Measurements from ENCODE around the gene HOXC5. TPM values are rescaled to one million over a fixed set of nuclear protein-coding genes. Genes with fewer than 3 reads are reported as not detected.
A peak's percentile ranks its signal among the peaks of the same experiment; 100 is the strongest.

HOXC5 gene
- total RNA-seq, 1 donor, result 0.43 TPM

DNA sequence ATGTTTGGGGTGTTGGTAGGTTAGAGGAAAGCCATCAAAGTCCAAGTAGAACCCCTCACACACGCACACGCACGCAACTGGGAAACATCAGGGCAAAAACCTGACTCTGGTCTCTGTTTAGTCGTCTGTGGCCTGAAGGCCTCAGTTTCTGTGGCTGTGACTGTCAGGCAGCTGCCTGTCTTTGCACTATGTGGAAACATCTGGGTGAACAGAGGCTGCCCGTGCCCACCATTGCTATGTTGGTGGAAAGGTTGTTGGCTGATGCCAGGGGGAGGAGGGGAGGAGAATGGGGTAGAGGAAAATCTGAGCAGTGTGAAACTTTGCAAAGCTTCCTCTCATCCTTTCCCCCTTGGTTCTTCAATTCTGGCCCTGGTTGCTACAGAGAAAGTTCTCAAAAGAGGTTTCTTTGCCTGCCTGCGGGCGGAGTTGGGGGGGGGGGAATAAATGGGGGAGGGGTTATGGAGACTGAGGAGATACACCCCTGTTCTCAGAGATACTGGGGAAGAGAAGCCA is 40.4 kb upstream of the HOXC5 start:
- no peak overlapping the region for H3K4me3 ChIP-seq (ENCODE audit: low read depth, low read length)
- no peak for DNase-seq (ENCODE audit: low read depth)
- TF ChIP-seq, protein P1, sequence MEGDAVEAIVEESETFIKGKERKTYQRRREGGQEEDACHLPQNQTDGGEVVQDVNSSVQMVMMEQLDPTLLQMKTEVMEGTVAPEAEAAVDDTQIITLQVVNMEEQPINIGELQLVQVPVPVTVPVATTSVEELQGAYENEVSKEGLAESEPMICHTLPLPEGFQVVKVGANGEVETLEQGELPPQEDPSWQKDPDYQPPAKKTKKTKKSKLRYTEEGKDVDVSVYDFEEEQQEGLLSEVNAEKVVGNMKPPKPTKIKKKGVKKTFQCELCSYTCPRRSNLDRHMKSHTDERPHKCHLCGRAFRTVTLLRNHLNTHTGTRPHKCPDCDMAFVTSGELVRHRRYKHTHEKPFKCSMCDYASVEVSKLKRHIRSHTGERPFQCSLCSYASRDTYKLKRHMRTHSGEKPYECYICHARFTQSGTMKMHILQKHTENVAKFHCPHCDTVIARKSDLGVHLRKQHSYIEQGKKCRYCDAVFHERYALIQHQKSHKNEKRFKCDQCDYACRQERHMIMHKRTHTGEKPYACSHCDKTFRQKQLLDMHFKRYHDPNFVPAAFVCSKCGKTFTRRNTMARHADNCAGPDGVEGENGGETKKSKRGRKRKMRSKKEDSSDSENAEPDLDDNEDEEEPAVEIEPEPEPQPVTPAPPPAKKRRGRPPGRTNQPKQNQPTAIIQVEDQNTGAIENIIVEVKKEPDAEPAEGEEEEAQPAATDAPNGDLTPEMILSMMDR (IDR thresholded peaks at IDR 0.05; ENCODE audit: insufficient read depth, low read depth, low read length), result no peak

DNA sequence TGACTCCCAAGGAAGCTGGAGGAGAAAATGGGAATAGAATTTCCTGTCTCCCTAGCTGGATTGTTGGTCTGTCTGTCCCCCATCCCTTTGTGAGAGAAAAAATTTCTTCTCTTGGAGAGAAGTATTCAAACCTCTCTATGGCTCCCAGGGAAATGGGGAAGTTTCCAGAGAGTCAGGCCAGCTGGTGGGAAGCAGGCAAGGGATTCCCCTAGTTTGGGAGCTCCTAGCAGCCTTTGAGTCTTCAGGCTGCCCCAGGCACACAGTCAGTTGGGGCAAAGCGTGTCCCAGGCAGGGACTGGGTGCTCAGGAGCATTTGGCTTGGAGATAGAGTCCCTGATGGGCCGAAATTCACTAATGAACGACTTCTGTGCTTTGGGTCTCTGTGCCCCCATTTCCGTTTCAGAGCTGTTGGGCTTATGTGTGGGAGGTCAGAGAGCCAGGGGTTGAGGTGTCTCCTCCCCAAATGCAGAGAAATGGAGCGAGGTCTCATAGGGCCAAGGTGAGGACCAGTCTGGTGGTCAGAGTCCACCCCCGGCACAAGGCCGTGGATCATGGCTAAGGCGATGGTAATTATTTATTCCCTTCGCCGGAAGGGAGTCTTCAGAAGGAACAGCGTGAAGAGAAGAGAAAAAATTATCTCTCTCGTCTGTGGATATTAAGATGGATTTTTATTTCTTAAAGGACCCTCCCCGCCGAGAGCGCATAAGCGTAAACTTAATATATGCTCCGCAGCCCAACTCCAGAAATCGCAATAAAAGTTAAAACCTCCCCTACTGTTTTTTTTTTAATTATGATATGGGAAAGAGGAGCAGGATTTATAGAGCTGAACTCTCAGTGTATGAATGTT is 39.5 kb upstream of the HOXC5 start:
- no peak for DNase-seq (ENCODE audit: low read depth)
- H3K4me3 ChIP-seq (ENCODE audit: low read depth, low read length), result no peak overlapping the region
- TF ChIP-seq, protein P1 (IDR thresholded peaks at IDR 0.05; ENCODE audit: insufficient read depth, low read depth, low read length), result no peak

DNA sequence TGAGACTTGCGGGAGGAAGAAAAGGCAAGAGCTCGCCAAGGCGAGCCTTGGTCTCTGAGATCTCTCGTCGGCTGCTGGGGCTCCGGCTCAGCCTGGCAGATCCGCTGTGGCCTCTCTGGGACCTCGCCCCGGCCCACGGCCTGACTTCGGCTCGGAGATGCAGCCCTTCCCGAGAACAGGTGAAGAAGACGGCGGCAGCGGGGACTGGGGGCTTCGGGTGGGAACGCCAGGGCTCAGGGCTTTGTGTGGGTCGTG is 38.9 kb upstream of the HOXC5 start:
- peak overlapping the region; percentile 60 for H3K4me3 ChIP-seq (ENCODE audit: low read depth, low read length)
- no peak for DNase-seq (ENCODE audit: low read depth)
- TF ChIP-seq, protein P1 (IDR thresholded peaks at IDR 0.05; ENCODE audit: insufficient read depth, low read depth, low read length), result no peak

DNA sequence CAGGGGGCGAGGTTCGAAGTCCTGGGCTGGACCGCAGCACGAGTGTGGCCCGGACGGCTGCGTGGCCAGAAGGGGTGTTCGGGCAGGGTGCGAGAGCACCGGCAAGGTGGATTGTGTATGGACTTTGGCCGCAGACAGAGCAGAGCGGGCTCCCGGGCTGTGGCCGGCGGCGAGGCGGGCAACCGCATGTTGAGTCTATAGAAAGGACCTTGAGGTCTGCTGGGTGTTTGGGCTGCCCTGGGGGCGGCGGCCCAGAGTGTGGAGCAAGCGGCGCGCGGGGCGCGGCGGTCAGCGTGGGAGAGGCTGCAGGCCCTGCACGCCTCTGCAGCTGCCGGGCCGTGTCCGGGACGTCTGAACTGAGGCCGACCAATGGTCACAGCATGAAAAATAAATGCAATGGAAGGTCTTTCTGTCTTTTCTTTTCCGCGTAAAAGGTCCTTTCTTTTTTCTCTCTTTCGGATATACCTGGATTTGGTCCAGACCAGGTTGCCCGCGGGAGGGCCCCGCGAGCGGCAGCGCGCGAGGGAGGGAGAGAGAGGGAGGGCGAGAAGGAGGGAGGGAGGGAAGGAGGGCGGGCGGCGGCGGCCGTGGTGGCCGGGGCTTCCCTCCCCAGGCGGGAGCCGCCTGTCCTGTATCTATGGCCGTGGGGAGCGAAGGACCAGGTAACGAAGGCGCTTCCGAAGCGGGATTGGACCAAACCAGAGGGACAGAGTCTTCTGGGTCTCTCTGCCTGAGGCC is 38.4 kb upstream of the HOXC5 start:
- TF ChIP-seq, protein P1 (IDR thresholded peaks at IDR 0.05; ENCODE audit: insufficient read depth, low read depth, low read length), result no peak
- DNase-seq (ENCODE audit: low read depth), result peak; percentile 54
- peak overlapping the region; percentile 60 for H3K4me3 ChIP-seq (ENCODE audit: low read depth, low read length)

DNA sequence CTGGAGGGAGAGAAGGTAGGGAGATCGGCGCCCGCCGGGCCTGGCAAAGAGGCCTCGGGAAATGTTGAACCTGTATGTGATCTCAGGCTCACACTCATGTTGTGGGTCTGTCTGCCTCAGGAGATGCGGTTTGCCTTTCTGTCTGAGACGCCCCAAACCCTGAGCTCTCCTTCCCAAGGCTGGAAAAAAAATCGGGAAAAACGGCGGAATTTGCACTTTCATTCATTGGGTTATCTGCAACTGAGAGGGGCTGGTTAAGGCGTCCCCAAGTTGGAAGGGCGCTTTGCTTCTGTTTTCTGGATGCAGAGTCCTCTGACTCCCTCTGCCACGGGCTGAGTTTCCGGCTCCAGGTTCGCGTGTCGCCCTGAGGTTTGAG is 37.9 kb upstream of the HOXC5 start:
- peak overlapping the region; percentile 60 for H3K4me3 ChIP-seq (ENCODE audit: low read depth, low read length)
- TF ChIP-seq, protein P1 (IDR thresholded peaks at IDR 0.05; ENCODE audit: insufficient read depth, low read depth, low read length), result no peak
- DNase-seq (ENCODE audit: low read depth), result no peak

DNA sequence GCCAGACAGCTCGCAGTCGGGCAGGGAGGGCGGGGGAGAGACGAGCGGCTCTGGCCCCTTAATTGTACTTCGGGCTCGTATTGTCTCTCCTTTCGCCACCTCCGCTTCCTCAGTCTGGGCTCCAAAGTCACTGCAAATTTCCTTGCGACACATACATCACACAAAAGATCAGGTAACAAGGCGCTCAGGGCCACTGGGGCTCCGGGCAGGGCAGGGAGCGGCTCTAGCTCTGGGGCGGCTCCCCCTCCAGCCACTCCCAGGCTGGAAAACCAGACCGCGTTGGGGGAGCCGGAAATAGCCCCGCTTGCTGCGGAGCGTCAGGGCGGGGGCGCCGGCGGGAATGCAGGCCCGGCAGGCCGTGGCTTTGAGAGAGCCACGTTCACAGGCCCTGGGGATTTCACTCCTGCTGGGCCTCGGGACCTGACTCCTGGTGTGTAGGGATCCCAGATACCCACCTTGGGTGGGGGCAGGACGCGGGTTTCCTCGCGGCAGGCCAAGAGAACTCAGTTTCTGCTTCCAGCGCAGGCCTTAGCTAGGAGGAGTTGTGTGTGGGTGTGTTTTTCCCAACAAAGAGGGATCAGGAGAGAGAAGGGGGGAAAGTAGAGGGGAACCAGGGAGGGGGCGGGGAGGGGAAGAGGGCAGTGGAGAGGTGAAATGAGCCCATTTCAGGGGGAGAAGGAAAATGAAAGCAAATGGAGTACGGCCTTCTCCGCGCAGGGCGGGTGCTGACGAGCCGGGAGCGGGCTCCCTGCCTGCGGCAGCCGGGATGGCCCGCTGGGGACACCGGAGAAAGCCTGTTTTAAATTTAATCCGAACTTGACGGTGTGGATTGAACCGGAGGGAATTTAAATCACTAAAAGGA is 37.2 kb upstream of the HOXC5 start:
- H3K4me3 ChIP-seq (ENCODE audit: low read depth, low read length), result peak overlapping the region; percentile 60
- TF ChIP-seq, protein P1 (IDR thresholded peaks at IDR 0.05; ENCODE audit: insufficient read depth, low read depth, low read length), result no peak
- DNase-seq (ENCODE audit: low read depth), result peak; percentile 79

Measured in fibroblast of villous mesenchyme (primary cell).